ENCODE data around the gene LEKR1.
"Not testable (repeated sequence)": the region's sequence is repeated elsewhere in the genome, so short reads cannot be mapped to it uniquely, and the experiment has no call there.

Gene LEKR1

GRCh38 chr3:156910022-156910421, 83.9 kb downstream of the LEKR1 start:
- DNase-seq (ENCODE audit: low read depth): no peak

DNA sequence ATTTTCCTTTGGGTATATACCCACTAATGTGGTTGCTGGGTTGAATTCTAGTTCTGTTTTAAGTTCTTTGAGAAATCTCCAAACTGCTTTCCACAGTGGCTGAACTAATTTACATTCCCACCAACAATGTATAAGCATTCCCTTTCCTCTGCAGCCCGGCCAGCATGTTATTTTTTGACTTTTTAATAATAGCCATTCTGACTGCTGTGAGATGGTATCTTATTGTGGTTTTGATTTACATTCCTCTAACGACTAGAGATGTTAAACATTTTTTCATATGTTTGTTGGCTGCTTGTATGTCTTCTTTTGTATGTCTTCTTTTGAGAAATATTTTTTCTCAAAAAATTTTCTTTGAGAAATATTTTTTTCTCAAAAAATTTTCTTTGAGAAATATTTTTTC, 84.7 kb downstream of the LEKR1 start:
- DNase-seq (ENCODE audit: low read depth): not testable (repeated sequence)

GRCh38 chr3:156914300-156914699, 88.1 kb downstream of the LEKR1 start:
- not testable (repeated sequence) for DNase-seq (ENCODE audit: low read depth)

GRCh38 chr3:156915372-156915771, 89.2 kb downstream of the LEKR1 start:
- no peak for DNase-seq (ENCODE audit: low read depth)

- no peak for DNase-seq (ENCODE audit: low read depth)
Observed at GRCh38 chr3:156918746-156919145, 92.6 kb downstream of the LEKR1 start.

DNA sequence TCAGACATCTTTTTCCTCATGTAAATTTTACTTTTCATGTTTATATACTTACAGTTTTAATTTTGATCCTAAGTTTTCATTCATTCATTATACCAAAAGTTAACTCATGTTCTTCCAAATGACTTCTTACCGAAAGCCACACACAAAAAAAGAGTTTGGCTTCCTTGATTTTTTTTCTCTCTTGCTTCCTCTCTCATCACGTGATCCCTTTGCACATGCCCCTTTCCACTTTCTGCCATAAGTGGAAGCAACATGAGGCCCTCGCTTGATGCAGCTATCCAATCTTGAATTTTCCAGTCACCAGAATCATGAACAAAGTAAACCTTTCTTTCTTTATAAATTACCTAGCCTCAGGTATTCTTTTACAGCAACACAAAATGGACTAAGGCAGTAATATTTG, 93.7 kb downstream of the LEKR1 start:
- DNase-seq (ENCODE audit: low read depth): no peak

GRCh38 chr3:156920399-156920798, 94.2 kb downstream of the LEKR1 start:
- DNase-seq (ENCODE audit: low read depth): no peak

DNA sequence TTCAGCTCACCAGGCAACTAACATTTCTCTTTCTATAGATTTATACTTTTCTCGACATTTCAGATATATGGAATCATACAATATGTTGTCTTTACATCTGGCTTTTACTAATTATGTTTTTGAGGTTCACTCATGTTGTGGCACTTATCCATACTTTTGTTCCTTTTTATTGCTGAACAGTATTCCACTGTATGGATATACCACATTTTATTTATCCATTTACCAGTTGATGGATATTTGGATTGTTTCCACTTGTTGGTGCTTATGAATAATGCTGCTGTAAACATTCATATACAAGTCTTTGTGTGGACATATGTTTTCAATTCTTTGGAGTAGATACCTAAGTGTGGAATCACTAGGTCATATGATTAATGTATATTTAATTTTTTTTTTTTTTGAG, 97.2 kb downstream of the LEKR1 start:
- DNase-seq (ENCODE audit: low read depth): no peak

DNA sequence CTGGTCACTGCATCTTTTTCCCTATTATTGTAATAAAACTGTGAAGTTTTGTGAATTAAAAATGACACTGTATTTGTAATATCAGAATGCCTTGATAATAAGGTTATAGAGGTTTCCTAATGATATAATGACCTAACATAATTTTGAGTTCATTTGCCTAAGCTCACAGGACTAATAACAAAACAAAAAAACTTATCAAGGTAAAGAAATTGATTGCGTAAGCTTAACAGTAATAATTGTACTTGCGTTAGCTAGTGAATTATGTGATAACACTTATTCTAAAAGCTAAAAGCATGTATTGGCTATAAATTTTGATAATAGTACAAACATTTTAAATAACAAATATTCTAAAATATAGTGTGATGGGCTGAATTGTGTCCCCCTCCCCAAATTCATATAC, 112.6 kb downstream of the LEKR1 start:
- DNase-seq (ENCODE audit: low read depth): no peak

DNA sequence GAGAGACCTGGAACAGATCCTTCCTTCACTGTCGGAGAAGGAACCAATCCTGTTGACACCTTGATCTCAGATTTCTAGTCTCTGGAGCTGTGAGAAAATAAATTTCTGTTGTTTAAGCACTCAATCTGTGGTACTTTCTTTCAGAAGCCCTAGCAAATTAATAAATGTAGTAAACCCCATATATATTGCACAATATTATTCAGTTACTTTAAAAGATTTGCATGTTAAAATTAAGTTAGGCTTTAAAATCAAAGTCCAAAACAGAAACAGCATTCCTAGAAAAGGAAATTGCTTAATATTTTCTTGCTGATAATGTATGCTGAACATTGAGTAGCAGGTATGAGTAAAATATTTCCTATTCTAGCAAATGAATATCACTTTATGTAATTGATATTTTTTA, 113.2 kb downstream of the LEKR1 start:
- DNase-seq (ENCODE audit: low read depth): no peak

DNA sequence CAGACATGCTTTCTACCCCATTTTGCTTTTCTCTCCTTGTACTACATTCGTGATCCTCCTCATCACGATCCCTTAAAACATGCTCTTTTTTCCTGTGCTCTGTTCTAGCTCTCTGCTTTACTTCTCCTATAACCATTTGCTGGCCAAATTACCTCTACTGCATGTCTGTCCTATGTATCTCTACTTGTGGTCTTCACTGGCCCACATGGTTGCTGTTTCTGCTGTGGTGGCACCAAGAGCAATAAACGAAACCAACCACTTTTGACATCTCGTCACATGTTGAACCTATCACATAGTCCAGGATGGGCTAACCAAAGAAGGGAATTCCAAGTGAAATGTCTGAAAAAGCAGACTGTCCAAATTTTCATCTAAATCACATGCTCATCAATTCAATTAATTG, 115.2 kb downstream of the LEKR1 start:
- DNase-seq (ENCODE audit: low read depth): no peak

- no peak for DNase-seq (ENCODE audit: low read depth)
Observed at GRCh38 chr3:156948402-156949210, 122.5 kb downstream of the LEKR1 start.

GRCh38 chr3:156952011-156952410, 125.9 kb downstream of the LEKR1 start:
- no peak for DNase-seq (ENCODE audit: low read depth)

GRCh38 chr3:156957715-156958114, 131.6 kb downstream of the LEKR1 start:
- no peak for DNase-seq (ENCODE audit: low read depth)

- no peak for DNase-seq (ENCODE audit: low read depth)
Observed at GRCh38 chr3:156963096-156963495, 136.9 kb downstream of the LEKR1 start.

GRCh38 chr3:156964577-156964976, 138.4 kb downstream of the LEKR1 start:
- DNase-seq (ENCODE audit: low read depth): no peak

DNA sequence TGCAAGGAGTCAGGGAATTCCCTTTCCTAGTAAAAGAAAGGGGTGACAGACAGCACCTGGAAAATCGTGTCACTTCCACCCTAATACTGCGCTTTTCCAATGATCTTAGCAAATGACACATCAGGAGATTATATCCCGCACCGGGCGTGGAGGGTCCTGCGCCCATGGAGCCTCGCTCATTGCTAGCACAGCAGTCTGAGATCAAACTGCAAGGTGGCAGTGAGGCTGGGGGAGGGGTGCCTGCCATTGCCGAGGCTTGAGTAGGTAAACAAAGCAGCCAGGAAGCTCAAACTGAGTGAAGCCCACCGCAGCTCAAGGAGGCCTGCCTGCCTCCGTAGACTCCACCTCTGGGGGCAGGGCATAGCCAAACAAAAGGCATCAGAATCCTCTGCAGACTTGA, 140.2 kb downstream of the LEKR1 start:
- not testable (repeated sequence) for DNase-seq (ENCODE audit: low read depth)

DNA sequence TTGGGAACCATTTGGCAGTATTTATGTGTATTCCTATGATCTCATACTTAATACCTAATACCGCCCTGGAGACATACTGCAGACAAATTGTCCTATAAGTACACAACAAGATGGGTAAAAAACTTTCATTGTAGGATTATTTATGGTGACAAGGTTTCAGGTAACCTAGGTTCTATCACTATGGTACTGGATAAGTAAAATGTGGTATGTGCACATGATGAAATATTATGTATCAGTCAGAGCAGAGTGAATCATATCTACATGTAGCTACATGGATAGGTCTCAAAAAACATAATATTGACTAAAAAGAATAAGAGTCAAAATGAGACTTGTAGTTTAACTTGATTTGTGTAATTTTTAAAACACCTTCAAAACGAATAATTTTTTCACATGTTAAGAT, 147.8 kb downstream of the LEKR1 start:
- DNase-seq (ENCODE audit: low read depth): no peak

GRCh38 chr3:156974931-156975330, 148.8 kb downstream of the LEKR1 start:
- no peak for DNase-seq (ENCODE audit: low read depth)

- DNase-seq (ENCODE audit: low read depth): no peak
Observed at GRCh38 chr3:156975721-156976120, 149.6 kb downstream of the LEKR1 start.

DNA sequence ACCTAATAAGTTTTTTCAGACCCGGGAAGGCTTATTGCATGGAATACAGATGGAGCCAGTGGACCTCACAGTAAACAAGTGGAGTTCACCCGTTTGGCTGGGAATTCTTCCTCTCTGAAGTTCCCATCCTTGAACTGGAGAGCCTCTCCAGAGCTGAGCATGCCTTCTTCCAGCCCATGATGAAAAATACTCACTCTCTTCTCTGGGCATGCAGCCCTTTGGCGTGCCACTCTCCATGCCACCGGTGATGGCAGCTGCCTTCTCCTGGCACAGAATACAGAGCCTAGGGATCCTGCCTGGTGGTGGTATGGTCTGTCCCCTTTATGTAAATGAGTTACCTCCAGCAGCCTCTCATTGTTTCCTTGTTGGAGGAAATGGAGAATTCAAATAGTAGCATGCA, 150.8 kb downstream of the LEKR1 start:
- DNase-seq (ENCODE audit: low read depth): no peak

- no peak for DNase-seq (ENCODE audit: low read depth)
Observed at GRCh38 chr3:156978481-156978961, 152.4 kb downstream of the LEKR1 start.

- no peak for DNase-seq (ENCODE audit: low read depth)
Observed at GRCh38 chr3:156981005-156981404, 154.9 kb downstream of the LEKR1 start.

DNA sequence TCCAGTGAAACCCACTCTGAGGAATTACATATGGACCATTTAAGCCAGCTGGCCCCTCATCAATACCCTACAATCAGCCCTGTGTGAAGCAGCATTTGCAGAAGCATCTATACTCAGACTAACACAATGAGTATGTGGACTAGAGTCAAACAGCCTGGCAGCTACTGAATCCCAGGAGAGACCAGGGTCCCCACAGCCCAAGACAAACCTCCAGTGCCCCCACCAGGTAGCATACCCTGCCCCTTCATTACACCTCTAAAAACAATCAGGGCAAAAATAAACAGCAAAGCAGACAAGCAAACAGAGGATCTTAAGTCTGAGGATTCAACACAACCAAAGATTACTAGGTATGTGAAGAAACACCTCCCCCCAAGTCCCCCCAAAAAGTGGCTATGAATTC, 157.4 kb downstream of the LEKR1 start:
- DNase-seq (ENCODE audit: low read depth): no peak
